ENCODE results near the gene CDK9. TPM values are rescaled to one million over a fixed set of nuclear protein-coding genes. Genes with fewer than 3 reads are reported as not detected.

Gene CDK9
- total RNA-seq, 1 donor from 2014 or later: 100 TPM

- no peaks in the 10 kb centered on the region for H3K9me3 Mint-ChIP-seq (ENCODE audit: low read depth)
- TF ChIP-seq, protein P1, sequence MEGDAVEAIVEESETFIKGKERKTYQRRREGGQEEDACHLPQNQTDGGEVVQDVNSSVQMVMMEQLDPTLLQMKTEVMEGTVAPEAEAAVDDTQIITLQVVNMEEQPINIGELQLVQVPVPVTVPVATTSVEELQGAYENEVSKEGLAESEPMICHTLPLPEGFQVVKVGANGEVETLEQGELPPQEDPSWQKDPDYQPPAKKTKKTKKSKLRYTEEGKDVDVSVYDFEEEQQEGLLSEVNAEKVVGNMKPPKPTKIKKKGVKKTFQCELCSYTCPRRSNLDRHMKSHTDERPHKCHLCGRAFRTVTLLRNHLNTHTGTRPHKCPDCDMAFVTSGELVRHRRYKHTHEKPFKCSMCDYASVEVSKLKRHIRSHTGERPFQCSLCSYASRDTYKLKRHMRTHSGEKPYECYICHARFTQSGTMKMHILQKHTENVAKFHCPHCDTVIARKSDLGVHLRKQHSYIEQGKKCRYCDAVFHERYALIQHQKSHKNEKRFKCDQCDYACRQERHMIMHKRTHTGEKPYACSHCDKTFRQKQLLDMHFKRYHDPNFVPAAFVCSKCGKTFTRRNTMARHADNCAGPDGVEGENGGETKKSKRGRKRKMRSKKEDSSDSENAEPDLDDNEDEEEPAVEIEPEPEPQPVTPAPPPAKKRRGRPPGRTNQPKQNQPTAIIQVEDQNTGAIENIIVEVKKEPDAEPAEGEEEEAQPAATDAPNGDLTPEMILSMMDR (IDR thresholded peaks at IDR 0.05; ENCODE audit: unreplicated experiment): no peak
- no peaks in the 10 kb centered on the region for H3K4me1 Mint-ChIP-seq (ENCODE audit: low read depth)
Observed at GRCh38 chr9:127838375-127839078, 52.7 kb downstream of the CDK9 start.

More at GRCh38 chr9:127838375-127839078, 52.7 kb downstream of the CDK9 start:
- Mint-ChIP-seq H3K4me3 (ENCODE audit: low read depth) (no peak overlapping the region), H3K36me3 (ENCODE audit: insufficient read depth) (no peaks in the 10 kb centered on the region), H3K27me3 (no peaks in the 10 kb centered on the region), H3K27ac (no peak overlapping the region)
- no peak for DNase-seq (ENCODE audit: low spot score, unreplicated experiment)

Small RNA genes within 50 kb of the gene (microRNA-seq; reads per million reads assigned to microRNA genes)
- gene MIR2861 (ENCODE audit: borderline number of aligned reads, unreplicated experiment) (not detected), gene MIR3960 (ENCODE audit: borderline number of aligned reads, unreplicated experiment) (not detected)

Other genes with a start within 250 kb of the CDK9 start
- gene STXBP1, start 173.8 kb upstream of the CDK9 start, total RNA-seq: 23.4 and 24.8 TPM in 2 replicates
- 1.2 and 1.3 TPM in 2 replicates for gene CFAP157, start 79.0 kb upstream of the CDK9 start, total RNA-seq
- gene PTRH1, start 70.4 kb upstream of the CDK9 start, total RNA-seq: 11.3 and 11.9 TPM in 2 replicates
- gene TTC16, start 70.0 kb upstream of the CDK9 start, total RNA-seq: 0.07 TPM in 1 of 2 replicates, not detected in the other
- gene TOR2A, start 50.7 kb upstream of the CDK9 start, total RNA-seq: 21.8 and 24.2 TPM in 2 replicates
- 2.0 and 2.6 TPM in 2 replicates for gene SH2D3C, start 7.4 kb upstream of the CDK9 start, total RNA-seq
- 75.0 and 78.4 TPM in 2 replicates for gene FPGS, start 16.8 kb downstream of the CDK9 start, total RNA-seq
- gene ENG, start 68.6 kb downstream of the CDK9 start, total RNA-seq: 0.64 and 0.91 TPM in 2 replicates
- gene AK1, start 91.6 kb downstream of the CDK9 start, total RNA-seq: 46.2 and 46.5 TPM in 2 replicates
- 31.1 and 36.7 TPM in 2 replicates for gene ST6GALNAC6, start 113.6 kb downstream of the CDK9 start, total RNA-seq
- gene ST6GALNAC4, start 131.0 kb downstream of the CDK9 start, total RNA-seq: 7.0 and 7.7 TPM in 2 replicates
- gene PIP5KL1, start 144.7 kb downstream of the CDK9 start, total RNA-seq: 3.4 and 3.6 TPM in 2 replicates
- 34.0 and 37.7 TPM in 2 replicates for gene DPM2, start 151.8 kb downstream of the CDK9 start, total RNA-seq
- gene EEIG1, start 195.0 kb downstream of the CDK9 start, total RNA-seq: 48.2 and 54.1 TPM in 2 replicates